Endothelial cell of umbilical vein (primary cell): ENCODE results near the gene IFT88. TPM values are rescaled to one million over a fixed set of nuclear protein-coding genes. Genes with fewer than 3 reads are reported as not detected.

Source experiments
- Bru-seq: library from RNA; stranded (reverse); fragments of 400-500 nt; gene quantifications from one replicate; lab custom pipeline; 2021; lab: Mats Ljungman, UMichigan
- BruChase-seq, 2 experiments: library from RNA; stranded (reverse); fragments of 400-500 nt; gene quantifications; one replicate each; lab custom pipeline; 2021; lab: Mats Ljungman, UMichigan
- BruUV-seq: library from RNA; stranded (reverse); fragments of 400-500 nt; replicated peaks from 2 replicates; lab custom pipeline; 2021; lab: Mats Ljungman, UMichigan
- CTCF ChIA-PET: fragments of 300-600, 350-600 bp; sonication (Branson Sonifier 250); formaldehyde crosslinking; loops from one replicate; lab custom pipeline; 2021; ENCODE audit warnings: antibody characterized with exemption, inconsistent platforms; lab: Charles Lee
- POLR2A ChIA-PET: fragments of 300-600, 350-600 bp; sonication (Branson Sonifier 250); formaldehyde crosslinking; loops from one replicate; lab custom pipeline; 2021; ENCODE audit warnings: antibody characterized with exemption, inconsistent platforms; lab: Charles Lee
- DNase-seq: peaks from one replicate; pipeline ENCODE4 v3.0.0-alpha.2; 2011; ENCODE audit warnings: low read depth, low spot score
- FAIRE-seq: peaks from 2 replicates; lab custom pipeline; 2011; peaks lifted over from hg19 to GRCh38; lab: Jason Lieb, UNC
- H2AFZ ChIP-seq: 2 replicates; pipeline ENCODE4 v1.6.0; 2012; ENCODE audit warnings: low read depth, low read length, control low read depth, inconsistent platforms
- H3K27ac ChIP-seq: 2 replicates; pipeline ENCODE4 v1.5.1; 2011; ENCODE audit warnings: low read depth, mild to moderate bottlenecking, control low read depth, low read length, moderate library complexity; ENCODE audit not compliant: insufficient read depth
- H3K27me3 ChIP-seq, 2 experiments: 2 replicates each; pipeline versions ENCODE4 v1.6.0 to v1.6.1; 2011; ENCODE audit warnings: low read length in 2 of 2, mixed read lengths in 1 of 2; ENCODE audit not compliant: control insufficient read depth in 2 of 2, insufficient read depth in 2 of 2
- H3K36me3 ChIP-seq, 2 experiments: 2 replicates in 1 of 2; 3 replicates in 1 of 2; pipeline ENCODE4 v1.5.1; 2011; ENCODE audit warnings: low read length in 2 of 2, mild to moderate bottlenecking in 1 of 2, moderate library complexity in 1 of 2; ENCODE audit not compliant: control insufficient read depth in 2 of 2, insufficient read depth in 2 of 2; ENCODE audit errors: extremely low read depth in 1 of 2
- H3K4me1 ChIP-seq: 3 replicates; pipeline ENCODE4 v1.5.1; 2011; ENCODE audit warnings: mild to moderate bottlenecking, low read length; ENCODE audit not compliant: control insufficient read depth, insufficient read depth; ENCODE audit errors: extremely low read depth
- H3K4me2 ChIP-seq: 2 replicates; pipeline ENCODE4 v1.6.1; 2011; ENCODE audit warnings: low read length, control low read depth, mixed read lengths; ENCODE audit not compliant: insufficient read depth
- H3K4me3 ChIP-seq, 3 experiments: fragments of 200-600 bp in 1 of 3; sonication (generic), shearing (Covaris generic) in 1 of 3; replicated peaks in 1 of 3; 2 replicates each; pipeline ENCODE4 v1.5.1; 2011 to 2016; ENCODE audit warnings: control low read depth in 3 of 3, low read length in 3 of 3, mild to moderate bottlenecking in 2 of 3, inconsistent platforms in 1 of 3, low read depth in 1 of 3, moderate library complexity in 1 of 3; ENCODE audit not compliant: insufficient read depth in 1 of 3
- H3K79me2 ChIP-seq: 2 replicates; pipeline ENCODE4 v1.6.0; 2012; ENCODE audit warnings: low read length, inconsistent platforms; ENCODE audit not compliant: control insufficient read depth, insufficient read depth
- H3K9ac ChIP-seq: replicated peaks from 2 replicates; pipeline ENCODE3; 2011; ENCODE audit warnings: low read length, control low read depth; ENCODE audit not compliant: insufficient read depth; ENCODE audit errors: extremely low read depth
- H3K9me1 ChIP-seq: replicated peaks from 3 replicates; pipeline ENCODE4 v1.6.0; 2011; ENCODE audit warnings: mild to moderate bottlenecking, low read length; ENCODE audit not compliant: control insufficient read depth, insufficient read depth; ENCODE audit errors: extremely low read depth
- H3K9me3 ChIP-seq: replicated peaks from 2 replicates; pipeline ENCODE4 v1.5.1; 2012; ENCODE audit warnings: low read length, inconsistent platforms; ENCODE audit not compliant: control insufficient read depth, insufficient read depth
- H4K20me1 ChIP-seq: replicated peaks from 2 replicates; pipeline ENCODE3; 2011; ENCODE audit warnings: mild to moderate bottlenecking, low read length; ENCODE audit not compliant: control insufficient read depth, insufficient read depth; ENCODE audit errors: extremely low read depth
- POLR2A ChIP-seq: IDR thresholded peaks from 2 replicates; pipeline ENCODE4 v1.6.1; 2012; ENCODE audit warnings: low read depth, mild to moderate bottlenecking, control low read depth, low read length
- POLR2AphosphoS5 ChIP-seq: IDR thresholded peaks from 2 replicates; pipeline ENCODE4 v1.6.1; 2012; ENCODE audit warnings: low read depth, mild to moderate bottlenecking, control low read depth, low read length, moderate library complexity; ENCODE audit not compliant: insufficient read depth
- dilution Hi-C: fragments of 300-500 bp; cut with MboI; formaldehyde crosslinking; loops from one replicate; pipeline ENCODE4 v1.15.0; 2019; ENCODE audit warnings: low sequenced_read_pairs; ENCODE audit not compliant: extremely low pct_ligation_motif_present
- intact Hi-C: fragments of 100-400 bp; cut with micrococcal nuclease; formaldehyde crosslinking; loops from one replicate; pipeline ENCODE4 v1.10.0; 2022
- long read RNA-seq: library from polyadenylated mRNA; stranded (forward); transcript quantifications from one replicate; pipeline ENCODE4 v2.0.0, GENCODE V29; 2021
- polyA minus RNA-seq, 3 experiments: library from RNA; depleted of rRNA, polyadenylated mRNA; stranded (reverse); fragments of >200 nt; gene quantifications; 1 replicate in 1 of 3; 2 replicates in 2 of 3; pipeline ENCODE4 v1.2.3, GENCODE V29; 2011
- polyA plus RNA-seq, 4 experiments: library from polyadenylated mRNA; depleted of rRNA in 3 of 4; stranded (reverse) in 3 of 4; unstranded in 1 of 4; fragments of >200 nt; gene quantifications; 2 replicates each; pipeline versions ENCODE4 v1.2.1 to v1.2.3, GENCODE V29; 2011 to 2012; ENCODE audit warnings: missing spikeins in 1 of 4
- total RNA-seq: library from RNA; stranded (reverse); gene quantifications from 2 replicates; pipeline ENCODE4 v1.2.3, GENCODE V29; 2021
- TF ChIP-seq, protein P1 (sequence below): IDR thresholded peaks from 2 replicates; pipeline ENCODE4 v1.6.1; 2011; ENCODE audit not compliant: insufficient read depth, insufficient read length

IFT88 gene, protein sequence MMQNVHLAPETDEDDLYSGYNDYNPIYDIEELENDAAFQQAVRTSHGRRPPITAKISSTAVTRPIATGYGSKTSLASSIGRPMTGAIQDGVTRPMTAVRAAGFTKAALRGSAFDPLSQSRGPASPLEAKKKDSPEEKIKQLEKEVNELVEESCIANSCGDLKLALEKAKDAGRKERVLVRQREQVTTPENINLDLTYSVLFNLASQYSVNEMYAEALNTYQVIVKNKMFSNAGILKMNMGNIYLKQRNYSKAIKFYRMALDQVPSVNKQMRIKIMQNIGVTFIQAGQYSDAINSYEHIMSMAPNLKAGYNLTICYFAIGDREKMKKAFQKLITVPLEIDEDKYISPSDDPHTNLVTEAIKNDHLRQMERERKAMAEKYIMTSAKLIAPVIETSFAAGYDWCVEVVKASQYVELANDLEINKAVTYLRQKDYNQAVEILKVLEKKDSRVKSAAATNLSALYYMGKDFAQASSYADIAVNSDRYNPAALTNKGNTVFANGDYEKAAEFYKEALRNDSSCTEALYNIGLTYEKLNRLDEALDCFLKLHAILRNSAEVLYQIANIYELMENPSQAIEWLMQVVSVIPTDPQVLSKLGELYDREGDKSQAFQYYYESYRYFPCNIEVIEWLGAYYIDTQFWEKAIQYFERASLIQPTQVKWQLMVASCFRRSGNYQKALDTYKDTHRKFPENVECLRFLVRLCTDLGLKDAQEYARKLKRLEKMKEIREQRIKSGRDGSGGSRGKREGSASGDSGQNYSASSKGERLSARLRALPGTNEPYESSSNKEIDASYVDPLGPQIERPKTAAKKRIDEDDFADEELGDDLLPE
- total RNA-seq = 9.1 and 13.7 TPM in 2 replicates
- polyA plus RNA-seq = 1.6 and 2.4 TPM in 2 replicates
- 3.4 and 4.0 TPM in 2 replicates for polyA plus RNA-seq (2011; cell fraction: cytosol; rRNA removed)
- 15.5 and 18.5 TPM in 2 replicates for polyA plus RNA-seq (2011; cell fraction: nucleus; rRNA removed)
- polyA plus RNA-seq (2012) = 5.8 and 7.7 TPM in 2 replicates
- polyA minus RNA-seq = 5.6 and 6.0 TPM in 2 replicates
- 1.6 TPM for polyA minus RNA-seq (2011; cell fraction: cytosol; rRNA and poly(A)+ RNA removed)
- polyA minus RNA-seq (2011; cell fraction: nucleus; rRNA and poly(A)+ RNA removed) = 18.9 and 21.0 TPM in 2 replicates
- percentile 62 among the genes with signal in this experiment for Bru-seq, nascent RNA
- percentile 50 among the genes with signal in this experiment for BruChase-seq, experiment 1, labeled RNA remaining after a 6-hour chase
- BruChase-seq, experiment 2, labeled RNA remaining after a 2-hour chase = percentile 62 among the genes with signal in this experiment
- long read RNA-seq, transcript IFT88-202 (26 exons, 2,856 nt) = major isoform, 9 of 33 reads
- long read RNA-seq, partial matches to known transcripts = 9 of 33 reads
- long read RNA-seq, other reads (novel, unspliced or antisense) = 15 of 33 reads

DNA sequence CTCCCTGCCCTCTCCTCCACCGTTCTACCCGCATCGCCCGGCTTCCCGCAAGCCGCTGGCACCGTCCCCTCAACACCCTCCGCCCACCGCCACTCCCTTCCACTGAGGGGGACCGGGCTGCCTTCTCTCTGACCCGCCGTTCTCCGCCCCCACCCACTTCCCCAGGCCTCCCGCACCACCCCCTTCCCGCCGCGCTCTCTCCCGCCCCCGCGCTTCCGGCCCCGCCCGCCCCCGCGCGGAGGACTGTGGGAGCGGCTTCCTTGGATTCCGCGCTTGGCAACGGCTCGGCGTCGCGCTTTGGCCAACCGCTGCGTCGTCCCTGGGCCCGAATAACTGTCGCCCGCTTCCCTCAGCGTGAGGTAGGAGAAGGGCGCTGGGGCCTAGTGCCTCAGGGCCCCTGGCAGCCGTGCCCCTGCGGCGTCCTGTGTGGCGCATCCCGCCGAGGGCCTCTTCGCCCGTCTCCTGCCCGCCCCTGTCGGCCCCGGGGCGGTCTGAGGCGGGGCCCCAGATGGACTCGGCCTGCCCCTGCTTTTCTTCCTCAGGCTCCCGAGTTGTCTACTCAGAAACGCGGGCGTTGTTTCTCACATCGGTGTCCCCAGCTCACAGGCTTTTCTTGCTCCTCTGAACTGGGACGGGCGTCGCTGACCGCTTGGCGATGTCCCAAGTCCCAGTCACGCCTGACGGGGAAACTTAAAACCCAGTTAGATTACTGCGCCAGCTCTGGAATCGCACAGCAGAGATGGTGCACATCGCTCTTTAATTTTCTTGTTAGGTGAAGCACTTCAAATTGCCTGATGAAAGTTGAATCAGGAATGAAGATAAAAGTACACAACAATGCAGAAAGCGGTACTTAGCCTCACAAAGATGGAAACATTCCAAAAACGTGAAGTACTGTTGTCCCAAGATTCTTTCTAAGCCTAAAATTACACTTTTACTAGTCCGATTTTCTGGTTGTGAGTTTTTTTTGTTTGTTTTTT lies at the start of gene IFT88:
Gene IFT88, plus strand, starts transcription at position 260 of the 977 bp plus-strand sequence. CDS start 7,229 bp downstream, outside the sequence.
- Histone ChIP-seq H3K27me3 (no peaks in the 10 kb centered on the region), H3K4me1 (peaks cover 8% of the 10 kb centered on the region), H3K4me3 (peak within 1 kb of the TSS; percentile 22 to 89 (median 70)), H3K9ac (peak within 1 kb of the TSS; percentile 92), H3K79me2 (no peaks in the 10 kb centered on the region), H3K27ac (peak within 1 kb of the TSS; percentile 85), H3K36me3 (no peaks in the 10 kb centered on the region), H3K9me1 (no peaks in the 10 kb centered on the region), H3K4me2 (peak within 1 kb of the TSS; percentile 96), H4K20me1 (no peaks in the 10 kb centered on the region), H2AFZ (peak within 1 kb of the TSS; percentile 94), H3K9me3 (no peaks in the 10 kb centered on the region)
- dilution Hi-C loops (no loop called here), intact Hi-C loops (loop anchor here (1.0 to 5.0 kb wide), 6 partner anchors 40 to 336 kb away; partner anchors contain the start of genes IL17D and XPO4)
- ChIA-PET POLR2A (interaction anchor here (0.6 to 0.7 kb wide), 2 partner anchors 134 to 142 kb away, joined by 4 to 5 read pairs; no protein-coding TSS in a partner anchor), CTCF (interaction anchor here (0.6 to 1.3 kb wide), 7 partner anchors 15 to 357 kb away, joined by 3 to 5 read pairs (median 3); no protein-coding TSS in a partner anchor)
- TSS peak; percentile 81 for BruUV-seq
- DNase-seq (peak; percentile 90), FAIRE-seq (peak; percentile 93)
- TF ChIP-seq, protein P1, sequence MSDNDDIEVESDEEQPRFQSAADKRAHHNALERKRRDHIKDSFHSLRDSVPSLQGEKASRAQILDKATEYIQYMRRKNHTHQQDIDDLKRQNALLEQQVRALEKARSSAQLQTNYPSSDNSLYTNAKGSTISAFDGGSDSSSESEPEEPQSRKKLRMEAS = no peak
- peak; percentile 46 for TF ChIP-seq POLR2AphosphoS5
- TF ChIP-seq POLR2A = peak; percentile 57
